ENCODE measurements around the gene UPP2.

The UPP2 gene

DNA sequence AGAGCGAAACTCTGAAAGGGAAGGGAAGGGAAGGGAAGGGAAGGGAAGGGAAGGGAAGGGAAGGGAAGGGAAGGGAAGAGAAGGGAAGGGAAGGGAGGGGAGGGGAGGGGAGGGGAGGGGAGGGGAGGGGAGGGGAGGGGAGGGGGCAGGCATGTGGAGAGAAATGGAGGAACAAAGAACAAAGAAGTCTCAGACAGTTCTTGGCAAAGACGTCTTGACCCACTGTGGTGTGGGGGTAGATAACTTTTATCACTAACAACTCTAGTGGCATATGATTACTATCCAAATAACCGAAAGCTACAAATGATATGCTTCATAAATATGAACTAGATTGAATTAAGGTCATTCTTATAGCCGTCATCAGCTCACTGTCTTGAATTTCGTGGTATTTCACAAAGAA lies 3.2 kb downstream of the UPP2 start:
- no peak for DNase-seq (ENCODE audit: low spot score)

DNA sequence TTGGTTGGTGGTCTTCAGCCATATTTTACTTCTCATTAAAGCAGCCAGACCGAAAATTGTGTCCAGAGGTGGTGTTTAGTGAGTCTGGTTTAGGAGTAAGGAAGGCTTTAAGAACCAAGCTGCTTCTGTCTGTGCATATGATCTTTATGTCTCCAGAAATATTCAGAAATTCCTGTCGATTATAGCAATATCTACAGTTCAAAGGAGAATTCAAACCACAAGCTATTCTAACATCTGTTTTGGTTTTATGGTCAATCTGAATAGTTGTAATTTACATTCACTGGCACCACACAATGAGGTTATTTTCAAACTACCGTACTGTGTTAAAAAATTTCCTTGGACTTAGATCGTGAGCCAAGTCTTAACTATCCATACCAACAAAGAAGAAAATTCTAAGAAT lies 11.3 kb downstream of the UPP2 start:
- no peak for DNase-seq (ENCODE audit: low spot score)

DNA sequence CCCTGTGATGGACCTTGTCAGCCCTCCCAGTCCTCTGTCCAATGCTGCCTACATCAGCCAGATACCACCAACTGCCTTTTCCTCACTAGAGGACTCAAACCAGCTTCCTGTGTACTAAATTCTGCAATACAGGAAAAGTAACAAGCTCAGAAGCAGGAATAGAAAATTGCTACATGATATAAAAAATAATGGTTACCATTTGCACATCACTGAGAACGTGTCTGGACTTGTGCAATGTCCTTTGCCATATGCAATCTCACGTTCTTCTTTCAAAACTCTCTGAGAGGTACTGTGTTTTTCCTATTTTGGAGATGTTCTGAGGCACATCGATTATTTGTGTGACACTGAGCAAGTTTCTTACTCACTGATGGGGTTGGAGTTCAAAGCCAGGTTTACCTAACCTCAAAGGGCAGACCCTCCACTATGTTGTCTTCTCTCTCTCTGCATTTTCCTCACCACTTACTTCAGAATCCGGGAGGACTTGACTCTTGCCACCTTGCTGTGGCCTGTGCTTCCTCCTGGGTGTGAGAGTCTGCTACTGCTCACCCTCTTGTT lies 12.1 kb downstream of the UPP2 start:
- no peak for DNase-seq (ENCODE audit: low spot score)

DNA sequence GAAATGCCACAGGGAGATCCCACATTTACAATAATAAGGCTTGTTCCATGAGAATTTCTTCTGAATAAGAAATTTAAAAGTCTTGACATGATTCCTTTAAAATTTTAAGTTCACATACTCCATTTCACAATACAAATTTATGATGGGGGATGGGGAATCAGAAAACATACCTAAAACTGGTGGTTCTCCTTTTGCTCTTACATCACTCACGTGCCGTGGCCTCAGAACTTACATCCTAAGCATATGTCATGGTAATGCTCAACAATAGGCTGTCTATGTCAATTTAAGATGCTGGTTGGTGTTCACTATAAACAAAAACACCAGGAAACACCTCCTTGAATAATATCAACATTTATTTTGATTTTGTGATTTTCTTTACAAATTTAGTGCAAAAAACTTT lies 12.8 kb downstream of the UPP2 start:
- no peak for DNase-seq (ENCODE audit: low spot score)

DNA sequence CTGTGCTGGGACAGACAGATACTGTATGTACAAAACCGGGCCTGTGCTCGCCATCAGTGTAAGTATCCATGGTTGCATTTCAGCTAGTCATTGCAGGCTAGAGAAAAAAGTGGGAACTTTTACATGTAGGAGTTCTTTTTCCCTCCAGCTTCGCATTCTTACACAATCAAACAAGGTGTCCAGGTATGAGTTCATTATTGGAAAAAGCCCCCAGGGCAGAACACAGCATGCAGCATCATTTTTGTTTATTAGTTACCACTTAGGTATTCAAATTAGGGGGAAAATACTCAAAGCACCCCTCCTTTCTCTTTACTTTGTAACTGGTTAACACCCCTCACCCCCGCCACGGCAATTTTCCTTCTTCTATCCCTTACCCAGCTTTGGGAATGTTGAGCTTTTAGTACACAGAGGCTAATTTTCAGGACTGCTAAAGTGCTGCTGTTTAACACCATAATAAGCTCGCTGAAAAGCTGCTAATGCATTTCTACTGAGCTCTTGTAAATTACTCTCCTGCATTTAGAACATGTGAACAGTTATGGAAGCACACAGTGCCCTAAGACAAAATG lies 13.6 kb downstream of the UPP2 start:
- DNase-seq (ENCODE audit: low spot score): no peak

DNA sequence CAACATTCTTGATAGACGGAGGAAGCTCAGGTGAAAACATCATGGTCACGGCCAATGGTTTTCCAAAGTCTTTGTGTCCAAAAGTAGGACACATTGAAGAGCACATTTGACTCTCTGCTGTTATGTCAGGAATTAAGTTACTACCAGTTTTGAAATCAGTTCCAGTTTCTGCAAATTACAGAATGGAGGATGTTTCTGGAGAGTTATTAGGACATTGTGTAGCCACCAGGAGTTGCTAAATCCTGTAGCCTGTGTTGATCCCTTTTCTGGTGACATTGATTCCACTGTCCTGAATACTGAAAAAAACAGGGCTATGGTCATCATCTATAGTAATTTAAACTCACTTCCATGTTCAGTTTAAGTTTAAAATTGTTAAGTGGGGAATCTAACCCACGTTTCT lies 15.3 kb downstream of the UPP2 start:
- no peak for DNase-seq (ENCODE audit: low spot score)

DNA sequence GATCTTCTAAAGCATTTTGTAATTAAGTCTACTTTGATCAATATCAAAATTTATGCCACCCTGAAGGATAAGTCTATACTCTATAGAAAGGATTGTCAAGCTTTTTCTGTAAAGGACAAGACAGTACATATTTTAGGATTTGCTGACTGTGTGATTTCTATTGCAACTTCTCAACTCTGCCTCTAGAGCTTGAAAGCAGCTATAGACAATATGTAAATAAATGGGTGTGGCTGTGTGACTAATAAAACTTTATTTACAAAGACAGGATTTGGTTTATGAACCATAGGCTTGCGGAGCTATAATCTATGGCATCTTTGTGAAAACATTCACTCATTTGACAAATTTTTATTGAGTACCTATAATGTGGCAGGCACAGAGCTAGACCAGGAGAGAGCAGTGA lies 18.4 kb downstream of the UPP2 start:
- DNase-seq (ENCODE audit: low spot score): no peak

DNA sequence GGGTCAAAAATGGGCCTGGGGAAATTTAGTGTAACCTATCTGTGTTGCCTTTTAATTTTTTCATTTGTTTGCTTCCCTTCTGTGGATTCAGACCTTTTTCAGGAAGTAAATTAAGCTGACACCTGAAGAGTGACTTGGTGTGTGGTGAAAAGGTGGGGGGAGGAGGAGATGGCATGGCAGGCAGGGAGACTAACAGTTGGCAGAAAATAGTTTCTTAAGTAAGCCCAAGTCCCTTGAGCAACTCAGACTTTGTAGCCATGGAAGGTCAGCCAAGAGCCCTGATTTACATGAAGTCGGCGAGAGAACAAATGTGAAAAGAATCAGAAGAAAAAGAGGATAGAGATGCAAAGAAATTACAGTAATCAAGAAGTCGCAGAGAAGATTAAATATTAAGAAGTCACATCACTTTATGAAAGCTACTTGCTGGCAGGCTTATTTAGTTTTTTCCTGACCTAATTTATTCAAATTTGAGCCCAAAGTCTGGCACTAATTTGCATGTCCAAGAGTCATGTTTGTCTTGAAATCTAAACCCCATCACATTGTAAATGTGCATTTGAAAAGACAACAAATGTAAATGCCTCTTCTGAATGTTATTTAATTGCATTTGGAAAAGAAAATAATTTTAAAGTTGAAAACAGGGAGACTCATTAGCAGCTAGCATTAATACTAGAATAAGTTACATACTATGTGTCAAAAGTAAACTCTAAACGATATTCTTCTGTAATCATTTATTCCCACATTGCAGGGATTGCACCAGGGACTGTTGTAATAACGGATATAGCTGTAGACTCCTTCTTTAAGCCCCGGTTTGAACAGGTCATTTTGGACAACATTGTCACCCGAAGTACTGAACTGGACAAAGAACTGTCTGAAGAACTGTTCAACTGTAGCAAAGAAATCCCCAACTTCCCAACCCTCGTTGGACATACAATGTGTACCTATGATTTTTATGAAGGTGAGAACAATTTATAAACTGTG lies 19.3 kb downstream of the UPP2 start:
- no peak for DNase-seq (ENCODE audit: low spot score)

DNA sequence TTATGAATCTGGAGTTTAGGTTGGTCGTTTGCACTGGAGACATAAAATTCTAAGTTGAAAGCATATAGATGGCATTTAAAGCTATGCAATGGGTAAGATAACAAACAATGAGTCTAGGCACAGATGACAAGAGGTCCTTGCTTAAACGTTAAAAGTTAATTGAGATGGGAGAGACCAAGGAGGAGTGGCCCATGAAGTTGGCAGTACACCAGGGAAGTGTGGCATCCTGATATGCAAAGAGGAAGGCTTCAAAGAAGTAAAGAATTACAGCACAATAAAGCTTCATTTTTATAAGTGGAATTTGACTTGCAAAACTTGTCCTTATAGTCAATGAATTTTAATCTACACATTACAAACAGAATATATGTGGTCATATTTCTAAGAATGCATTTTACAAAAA lies 23.2 kb downstream of the UPP2 start:
- DNase-seq (ENCODE audit: low spot score): no peak

DNA sequence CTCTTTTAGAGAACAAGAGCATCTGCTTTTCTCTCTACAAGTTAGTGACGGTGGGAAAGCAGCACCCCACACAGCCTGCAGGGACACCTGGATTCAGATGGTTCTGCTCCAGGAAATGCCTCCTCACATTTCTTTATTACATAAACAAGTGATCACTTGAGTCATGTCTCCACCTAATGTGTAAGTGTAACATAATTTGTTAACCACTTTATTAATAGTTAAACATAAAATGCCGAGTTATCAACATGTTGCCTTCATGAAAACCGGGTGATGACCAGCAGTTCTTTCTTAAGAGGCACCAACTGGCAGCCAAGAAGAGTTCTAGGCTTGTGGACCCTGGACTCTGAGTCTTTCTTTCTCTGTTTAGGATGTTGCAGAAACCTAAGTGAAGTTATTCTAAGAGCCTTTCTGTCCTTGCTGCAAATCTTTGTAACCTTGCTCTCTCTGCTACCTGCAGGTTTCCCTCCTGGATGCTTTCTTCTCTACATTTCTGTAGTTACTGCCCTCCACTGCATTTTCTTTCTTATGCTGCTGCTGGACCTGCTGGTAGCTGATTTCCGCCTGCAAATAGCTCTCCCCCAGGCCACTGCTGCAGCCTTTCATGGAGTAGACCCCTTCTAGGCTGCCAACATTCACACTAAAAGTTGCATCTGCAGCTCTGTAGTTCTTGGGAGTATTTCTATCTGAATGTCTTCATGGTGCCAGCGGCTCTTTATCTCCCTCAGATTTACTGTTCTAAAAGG lies 24.3 kb downstream of the UPP2 start:
- DNase-seq (ENCODE audit: low spot score): no peak

DNA sequence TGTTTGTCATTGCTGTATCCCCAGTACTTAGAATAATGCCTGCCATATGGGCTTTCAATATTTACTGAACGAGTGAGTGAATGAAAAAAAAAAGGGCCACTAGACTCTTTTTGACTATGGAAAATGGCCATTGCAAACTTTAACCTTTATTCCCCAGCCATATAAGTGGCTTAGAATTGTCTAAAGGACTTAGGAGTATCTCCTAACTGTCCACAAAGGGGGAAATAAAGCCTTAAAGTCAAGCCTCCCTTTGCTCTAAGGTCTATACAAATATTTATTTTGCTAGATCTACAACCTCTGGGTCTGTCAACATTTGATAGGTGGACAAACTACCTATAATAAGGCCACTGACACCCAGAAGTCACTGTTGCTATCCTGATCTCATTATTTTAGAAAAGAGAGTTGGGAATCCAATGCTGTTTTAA lies 25.7 kb downstream of the UPP2 start:
- DNase-seq (ENCODE audit: low spot score): no peak

DNA sequence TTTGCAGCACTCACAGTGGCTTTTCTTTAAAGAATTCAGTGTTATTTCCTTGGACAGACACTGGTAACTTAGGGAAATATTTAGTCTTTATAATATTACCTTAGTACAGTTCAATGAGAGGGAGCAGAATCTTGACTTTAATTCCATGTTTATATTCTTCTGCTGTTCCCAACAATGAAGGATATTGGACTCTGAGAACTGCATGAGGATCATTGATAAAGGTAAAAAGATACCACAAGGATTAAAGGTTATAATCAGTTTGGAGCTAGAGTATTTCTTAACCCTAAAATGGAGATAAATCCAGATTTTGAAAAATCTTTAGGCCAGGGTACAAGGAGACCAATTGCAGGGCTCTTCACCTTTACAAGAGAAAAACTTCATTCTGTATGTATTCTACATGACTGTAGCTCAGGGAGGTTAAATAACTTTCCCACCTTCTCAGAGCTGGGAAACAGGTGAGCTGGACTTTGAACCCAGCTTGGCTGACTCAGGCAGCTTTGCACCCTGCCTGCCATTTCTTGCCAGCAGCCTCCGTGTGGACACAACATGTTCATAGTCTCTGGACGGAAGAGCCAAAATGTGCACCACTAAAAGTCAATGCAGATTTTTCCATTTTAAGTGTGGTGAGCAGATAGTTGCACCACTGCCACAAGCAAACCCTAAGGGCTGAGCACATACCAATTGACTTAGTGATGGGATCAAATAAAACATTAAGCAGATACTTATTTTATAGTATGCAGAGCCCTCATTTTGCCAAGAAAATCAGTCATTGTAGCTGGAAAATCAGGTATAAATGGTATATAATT lies 26.7 kb downstream of the UPP2 start:
- DNase-seq (ENCODE audit: low spot score): no peak

DNA sequence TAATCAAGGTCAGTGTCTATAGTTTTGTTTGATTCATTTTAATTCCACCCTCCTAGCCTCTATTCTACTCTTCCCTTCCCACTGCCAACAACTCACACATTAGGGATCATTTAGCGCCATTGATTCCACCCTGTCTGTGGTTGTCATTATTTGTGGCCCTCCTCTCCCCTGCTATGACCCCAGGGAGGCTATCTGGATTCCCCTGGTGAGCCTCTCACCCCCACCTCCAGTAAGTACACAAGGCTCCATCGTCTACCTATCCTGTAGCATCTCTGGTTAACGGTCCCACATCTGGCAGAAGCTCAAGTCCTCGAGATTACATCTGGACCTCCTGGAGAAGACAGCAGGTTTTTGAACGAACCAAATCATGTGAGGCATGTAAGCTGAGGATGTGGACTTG lies 27.4 kb downstream of the UPP2 start:
- DNase-seq (ENCODE audit: low spot score): no peak

DNA sequence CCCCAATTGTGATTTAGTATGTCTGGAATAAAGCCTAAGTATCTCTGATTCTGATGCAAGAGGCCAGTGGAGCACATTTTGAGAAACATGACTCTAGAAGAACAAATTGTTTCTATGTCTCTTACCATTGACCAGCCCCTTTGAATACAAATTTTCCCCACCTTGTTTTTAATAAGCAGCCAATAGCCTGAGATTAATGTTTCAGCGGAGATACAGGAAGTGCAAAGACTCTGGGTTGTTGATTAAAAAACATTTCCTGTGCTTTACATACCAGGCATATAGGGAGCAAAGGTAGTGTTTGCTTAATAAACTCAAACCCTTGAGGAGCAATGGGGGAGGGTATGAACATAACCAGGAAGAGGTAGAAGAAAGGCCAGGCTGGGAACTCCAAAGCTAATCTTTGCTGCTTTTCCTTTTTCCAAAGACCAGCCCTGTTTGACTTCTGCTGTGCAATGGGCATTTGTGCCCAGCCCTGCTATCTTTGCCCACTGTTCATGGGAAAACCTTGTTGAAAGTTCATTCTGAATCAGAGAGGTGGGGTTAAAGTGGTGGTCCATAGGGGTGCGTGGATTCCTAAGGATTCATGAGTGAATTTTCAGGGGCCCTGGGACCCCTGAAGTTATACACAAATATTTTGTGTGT lies 29.3 kb downstream of the UPP2 start:
- no peak for DNase-seq (ENCODE audit: low spot score)

DNA sequence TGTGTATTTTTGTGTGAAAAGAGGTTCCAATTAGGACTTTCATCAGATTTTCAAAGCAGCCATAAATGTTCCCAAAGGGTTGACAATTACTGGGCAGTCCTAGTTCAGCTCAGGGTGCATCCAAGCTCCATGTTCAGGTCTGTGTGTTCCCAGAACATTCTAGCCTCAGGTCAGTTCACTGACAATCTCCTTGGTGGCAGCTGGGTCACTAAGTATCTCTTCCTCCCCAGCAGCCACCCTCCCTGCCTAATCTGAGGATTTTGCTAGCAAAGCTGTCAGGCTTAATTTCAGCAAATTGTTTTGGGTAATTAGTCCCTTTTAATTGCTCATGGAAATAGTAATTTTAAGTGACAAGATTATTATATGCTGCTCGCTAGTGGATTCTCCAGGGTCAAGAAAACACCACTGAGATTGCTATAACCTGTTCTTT lies 29.8 kb downstream of the UPP2 start:
- DNase-seq (ENCODE audit: low spot score): no peak

DNA sequence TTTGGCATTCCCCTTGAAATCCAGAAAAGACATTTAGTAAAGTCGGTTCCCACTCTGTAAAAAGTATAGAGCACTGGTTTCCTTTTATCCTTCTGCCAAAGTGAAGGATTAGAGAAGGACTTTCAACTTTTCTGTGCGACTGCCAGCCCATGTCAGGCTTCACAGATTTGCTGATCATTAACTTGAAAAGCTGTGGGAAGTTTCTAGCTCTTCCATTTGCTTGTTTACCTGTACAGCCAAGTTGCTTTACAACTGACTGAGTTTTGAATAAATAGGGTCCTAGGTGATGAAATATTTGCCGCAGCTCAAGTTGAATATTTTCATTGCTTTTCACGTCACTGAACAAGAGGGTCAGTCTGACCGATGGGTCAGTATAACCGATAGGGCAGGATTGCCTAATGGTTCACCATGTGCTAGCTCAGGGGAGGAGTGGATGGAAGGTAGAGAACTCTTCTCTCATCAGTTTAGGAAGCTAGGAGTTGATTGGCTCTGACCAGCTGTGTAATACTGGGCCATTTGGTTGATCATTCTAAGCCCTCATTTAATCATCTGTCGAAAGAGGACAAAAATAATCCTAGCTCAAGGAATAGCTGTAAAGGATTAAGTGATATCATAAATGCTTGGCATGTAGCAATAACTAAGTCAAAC lies 30.4 kb downstream of the UPP2 start:
- DNase-seq (ENCODE audit: low spot score): no peak

DNA sequence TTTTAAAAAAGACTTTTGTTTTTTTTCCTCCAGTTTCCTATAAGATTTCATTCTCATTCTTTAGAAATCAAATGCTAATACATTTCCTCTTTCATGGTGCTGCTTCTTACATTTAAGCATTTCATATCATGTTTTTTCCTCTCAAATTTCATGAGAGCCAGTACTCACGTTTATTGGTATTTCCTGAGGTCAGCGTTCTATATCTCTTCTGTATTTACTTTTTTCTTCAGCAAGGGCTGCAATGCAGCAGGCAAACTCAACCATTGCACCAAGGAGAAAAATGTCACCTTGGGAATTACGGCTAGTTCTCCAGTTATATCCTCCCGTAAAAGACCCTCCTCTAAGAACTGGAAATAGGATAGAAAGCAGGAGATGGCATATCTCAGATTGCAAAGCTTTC lies 32.4 kb downstream of the UPP2 start:
- no peak for DNase-seq (ENCODE audit: low spot score)

DNA sequence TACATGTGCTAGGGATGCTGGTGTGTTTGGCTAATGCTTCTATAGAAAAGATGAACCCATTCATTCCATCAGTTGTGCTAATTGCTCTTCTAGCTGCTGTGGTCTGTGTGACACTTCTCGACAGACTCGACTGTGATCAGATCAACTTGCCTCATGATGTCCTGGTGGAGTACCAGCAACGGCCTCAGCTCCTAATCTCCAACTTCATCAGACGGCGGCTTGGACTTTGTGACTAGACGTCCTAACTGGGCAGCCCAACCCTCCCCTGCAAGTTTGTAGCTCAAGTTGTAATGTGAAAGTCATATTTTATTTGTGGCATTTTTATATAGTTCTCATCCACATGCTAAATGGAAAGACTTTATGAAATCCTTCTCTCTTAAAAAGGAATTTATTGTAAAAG lies 33.0 kb downstream of the UPP2 start:
- DNase-seq (ENCODE audit: low spot score): no peak

DNA sequence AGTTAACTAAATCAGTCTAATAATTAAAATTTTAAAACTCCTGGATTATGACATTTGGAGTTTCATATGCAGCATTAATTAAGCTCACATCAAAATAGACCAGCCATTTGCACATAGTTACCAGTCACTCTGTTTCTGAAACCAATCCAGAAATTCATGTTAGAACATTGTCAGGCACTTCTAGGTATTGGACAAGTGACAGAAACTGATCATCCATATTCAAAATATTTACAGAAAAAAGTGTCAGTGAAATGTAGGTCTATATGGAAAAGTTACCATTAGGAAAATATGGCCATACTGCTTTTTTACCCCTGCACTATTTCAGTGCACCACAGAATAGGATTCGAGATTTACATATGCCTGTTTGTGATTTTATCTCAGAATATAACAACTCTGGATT lies 33.4 kb downstream of the UPP2 start:
- no peak for DNase-seq (ENCODE audit: low spot score)

DNA sequence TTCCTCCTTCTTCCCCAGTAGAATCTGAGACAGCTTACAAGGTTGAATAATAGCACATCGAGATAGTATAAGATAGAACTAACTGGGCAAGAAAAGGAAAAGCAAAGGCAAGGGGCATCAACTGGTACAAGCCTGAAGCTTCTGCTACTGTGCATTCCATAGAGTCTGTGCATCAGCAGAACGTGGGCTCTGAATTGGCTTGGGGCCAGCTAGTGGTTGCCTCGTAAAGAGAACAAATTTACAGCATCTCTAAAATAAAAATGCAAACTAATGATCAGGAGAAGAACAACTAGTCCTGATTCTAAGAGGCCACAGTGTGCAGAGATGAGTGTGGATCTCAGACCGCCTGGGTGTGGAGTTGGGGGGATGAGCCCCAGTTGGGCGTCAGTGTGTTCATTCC lies 36.6 kb downstream of the UPP2 start:
- no peak for DNase-seq (ENCODE audit: low spot score)

DNA sequence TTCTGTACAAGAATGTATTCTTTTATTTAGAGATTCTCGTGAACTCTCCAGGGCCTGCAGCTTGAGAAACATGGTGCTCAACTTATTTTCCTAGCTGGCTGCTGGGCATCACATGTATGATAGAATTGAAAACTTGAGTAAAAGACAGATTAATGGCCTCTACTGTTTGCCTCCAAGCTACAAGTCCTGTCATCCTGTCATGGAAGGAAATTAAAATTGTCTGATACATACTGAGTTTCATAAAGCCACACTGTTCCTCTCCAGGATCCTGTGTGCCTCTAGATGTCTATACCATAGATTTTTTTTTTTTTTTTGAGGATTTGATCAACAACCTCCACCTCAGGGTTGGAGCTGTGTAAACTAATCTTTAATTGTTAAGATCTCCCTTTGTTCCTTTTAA lies 38.5 kb downstream of the UPP2 start:
- no peak for DNase-seq (ENCODE audit: low spot score)
